NCI-H1092 treated with DMSO at 0.1 percent for 48 hours (cell line): Measurements from ENCODE around the gene CAMK2D.

Experiments
- DNase-seq: peaks from one replicate; lab custom pipeline; 2025; lab: John Stamatoyannopoulos, UW

CAMK2D gene

GRCh38 chr4:113682730-113683537 lies 78.6 kb downstream of the CAMK2D start:
- DNase-seq = peak; percentile 37

- DNase-seq = no peak
These were observed 82.9 kb downstream of the CAMK2D start for GRCh38 chr4:113678641-113679040.

DNA sequence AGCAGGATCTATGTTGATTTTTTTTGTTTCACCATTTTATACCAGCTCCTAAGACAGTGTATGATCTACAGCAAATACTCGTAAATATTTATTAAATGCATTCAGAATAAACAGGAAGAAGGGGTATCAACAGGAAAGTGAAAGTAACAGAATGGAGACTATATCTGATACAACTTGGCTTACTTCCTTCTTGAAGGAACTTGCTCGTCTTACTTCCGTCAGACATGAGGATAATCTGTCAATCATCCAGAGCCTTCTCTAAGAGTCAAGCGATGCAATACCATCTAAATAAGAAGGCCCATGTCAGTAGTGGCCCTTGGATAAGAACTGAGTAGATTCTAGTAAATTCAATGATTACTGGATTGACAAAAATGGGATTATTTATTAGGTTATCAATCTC lies 84.2 kb downstream of the CAMK2D start:
- DNase-seq = no peak

- DNase-seq = peak; percentile 25
These were observed 85.5 kb downstream of the CAMK2D start for GRCh38 chr4:113675731-113676697.

DNA sequence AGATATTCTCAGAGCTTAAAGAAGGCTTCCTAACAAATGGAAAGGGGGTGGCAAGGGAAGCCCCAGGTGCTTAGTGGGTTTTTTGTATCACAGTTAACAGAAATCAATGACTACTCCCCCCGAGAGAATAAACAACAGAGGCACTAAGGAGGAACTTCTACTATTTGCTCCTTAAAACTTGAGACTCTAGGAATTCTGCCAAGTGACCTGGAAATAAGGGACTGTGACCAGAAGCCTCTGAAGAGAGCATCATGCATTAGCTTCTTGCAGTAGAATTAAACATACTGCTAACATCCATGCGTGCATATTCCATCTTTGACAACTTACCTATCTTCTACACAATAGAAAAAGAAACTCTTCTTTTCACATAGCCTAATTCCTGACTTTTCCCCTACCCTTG lies 86.8 kb downstream of the CAMK2D start:
- DNase-seq = no peak

DNA sequence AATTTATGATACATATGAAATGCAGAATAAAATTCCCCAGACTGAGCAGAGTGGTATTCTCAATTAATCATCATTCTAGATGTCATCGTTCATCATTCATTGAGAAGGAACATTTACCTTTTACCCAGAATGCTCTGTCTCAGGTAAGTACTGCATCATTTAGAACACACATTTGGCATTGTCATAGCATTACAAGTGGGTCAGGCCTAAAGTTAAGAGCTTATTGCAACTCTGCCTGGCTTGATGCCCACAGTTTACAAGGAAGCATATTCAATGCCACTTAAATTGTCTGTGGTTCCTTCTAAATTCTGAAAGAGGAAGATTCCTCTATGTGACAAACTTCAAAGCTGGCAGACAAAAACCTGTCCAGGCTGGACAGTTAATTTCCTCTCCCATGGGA lies 87.3 kb downstream of the CAMK2D start:
- no peak for DNase-seq

- no peak for DNase-seq
These were observed 88.1 kb downstream of the CAMK2D start for GRCh38 chr4:113673450-113673849.

- DNase-seq = no peak
These were observed 95.0 kb downstream of the CAMK2D start for GRCh38 chr4:113666386-113667114.

GRCh38 chr4:113665036-113665435 lies 96.5 kb downstream of the CAMK2D start:
- DNase-seq = no peak

DNA sequence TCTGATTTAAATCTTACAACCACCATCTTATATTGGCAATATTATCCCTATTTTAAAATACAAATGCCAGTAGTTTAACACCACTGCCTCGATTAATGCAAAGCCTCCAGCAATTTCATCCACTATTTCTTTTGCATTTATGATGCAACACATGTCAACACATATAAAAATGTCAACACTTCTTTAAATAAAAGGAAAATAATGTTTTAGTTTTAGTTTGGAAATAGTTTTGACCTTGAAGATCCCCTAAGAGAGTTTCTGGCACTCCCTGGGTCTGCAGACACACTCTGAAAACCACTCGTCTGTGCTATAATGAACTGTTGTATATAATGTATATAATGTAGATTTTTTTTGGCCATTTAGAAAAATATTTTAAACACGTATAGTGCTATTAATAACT lies 99.0 kb downstream of the CAMK2D start:
- no peak for DNase-seq

DNA sequence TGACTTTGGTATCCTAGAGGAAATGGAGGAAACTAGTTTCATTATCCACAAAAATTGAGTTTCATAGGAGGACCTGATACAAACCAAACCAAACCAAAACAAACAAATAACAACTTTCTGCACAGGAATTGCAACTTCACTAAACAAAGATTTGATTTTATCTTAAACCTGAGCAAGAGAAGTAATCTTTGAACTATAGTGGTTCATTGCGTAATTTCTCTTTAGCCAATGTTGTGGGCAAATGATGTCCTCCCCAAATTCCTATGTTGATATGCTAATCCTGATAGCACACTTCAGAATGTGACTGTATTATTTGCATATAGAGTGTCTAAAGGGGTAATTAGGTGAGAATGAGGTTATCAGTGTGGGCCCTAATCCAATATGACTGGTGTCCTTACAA lies 102.4 kb downstream of the CAMK2D start:
- no peak for DNase-seq

- peak; percentile 20 for DNase-seq
These were observed 103.8 kb downstream of the CAMK2D start for GRCh38 chr4:113657586-113658233.

DNA sequence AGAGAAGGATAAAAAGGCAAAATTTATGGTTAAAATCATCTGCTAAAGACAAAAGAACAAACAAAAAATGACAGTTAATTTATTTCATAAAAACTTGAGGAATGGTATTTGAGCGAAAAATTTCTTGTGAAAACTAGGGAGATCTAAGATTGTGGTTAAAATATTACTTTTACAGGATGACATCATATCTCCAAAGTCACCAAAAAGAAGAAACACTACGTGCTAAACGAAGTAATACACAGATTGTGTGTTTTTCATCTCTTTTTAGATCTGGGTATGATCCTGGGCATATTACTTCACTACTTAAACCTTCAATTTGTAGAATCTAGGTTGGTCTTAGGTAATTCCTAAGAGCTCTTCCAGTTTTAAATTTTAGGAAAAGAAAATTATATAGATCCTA lies 107.7 kb downstream of the CAMK2D start:
- DNase-seq = no peak

- DNase-seq = no peak
These were observed 115.1 kb downstream of the CAMK2D start for GRCh38 chr4:113646442-113646822.

DNA sequence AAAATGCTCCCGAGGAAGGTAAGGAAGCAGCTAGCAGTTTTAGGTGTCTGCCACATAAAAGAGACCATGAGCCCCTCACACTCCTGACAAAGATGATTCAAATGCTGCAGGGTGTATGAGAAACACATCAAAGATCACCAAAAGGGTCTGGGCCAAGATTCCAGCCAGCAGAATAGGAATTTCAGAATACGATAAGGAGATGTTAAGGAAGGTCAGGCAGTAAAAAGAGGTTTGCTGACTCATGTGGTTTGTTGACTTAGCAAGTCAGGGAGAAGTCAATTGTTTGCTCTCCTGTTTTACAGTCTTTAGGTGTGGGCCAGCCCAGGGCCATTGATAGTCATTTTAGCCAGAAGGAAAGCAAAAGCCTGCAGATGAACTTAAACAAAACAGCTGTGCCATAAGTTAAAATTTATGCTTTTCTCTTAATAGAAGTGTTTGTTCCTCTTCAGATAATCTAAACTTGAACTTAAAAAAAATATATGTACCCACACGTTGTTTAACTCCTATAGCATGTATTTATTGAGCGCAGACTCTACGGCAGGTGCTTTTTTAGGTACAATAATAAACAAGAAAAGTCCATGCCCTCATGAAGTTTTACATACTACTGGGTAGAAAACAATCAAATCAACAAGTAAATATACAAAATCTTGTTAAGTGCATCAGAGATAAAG lies 115.6 kb downstream of the CAMK2D start:
- no peak for DNase-seq

DNA sequence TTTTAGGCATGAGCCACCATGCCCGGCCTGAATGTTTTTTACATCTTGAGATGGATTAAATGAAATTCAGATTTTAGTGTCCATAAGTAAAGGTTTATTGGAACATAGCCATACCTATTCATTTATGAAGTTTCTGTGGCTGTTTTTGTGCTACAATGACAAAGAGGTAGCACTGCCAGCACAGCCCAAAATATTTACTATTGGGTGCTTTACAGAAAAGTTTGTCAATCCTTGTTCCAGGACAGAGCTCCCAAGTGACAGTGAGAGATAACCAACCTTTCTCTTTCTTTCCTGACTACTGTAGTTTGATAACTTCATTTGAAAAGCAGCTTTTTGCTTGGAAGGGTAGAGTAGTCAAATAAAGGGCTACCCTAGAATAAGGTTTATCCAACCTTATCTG lies 116.2 kb downstream of the CAMK2D start:
- DNase-seq = no peak

GRCh38 chr4:113644398-113644797 lies 117.1 kb downstream of the CAMK2D start:
- DNase-seq = no peak

GRCh38 chr4:113643505-113643904 lies 118.0 kb downstream of the CAMK2D start:
- DNase-seq = no peak

DNA sequence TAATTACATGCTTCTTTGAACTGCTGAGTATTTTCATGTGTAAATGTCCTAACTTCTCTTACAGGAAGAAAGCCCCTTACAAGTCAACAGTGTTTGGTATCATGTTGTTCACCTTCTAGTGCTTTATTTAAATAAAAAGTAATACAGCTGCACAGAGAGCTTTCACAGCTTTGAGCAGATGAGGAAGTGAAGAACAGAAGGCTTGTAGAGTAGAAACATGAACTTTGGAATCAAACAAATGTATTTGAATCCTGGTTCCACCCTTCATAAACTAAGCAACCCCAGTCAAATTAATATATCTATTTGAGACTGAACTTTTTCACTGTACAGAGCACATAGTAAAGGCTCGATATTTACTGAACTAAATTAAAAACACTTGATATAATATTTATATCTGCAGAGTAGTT lies 120.5 kb downstream of the CAMK2D start:
- no peak for DNase-seq

GRCh38 chr4:113639326-113639725 lies 122.2 kb downstream of the CAMK2D start:
- no peak for DNase-seq

- no peak for DNase-seq
These were observed 123.0 kb downstream of the CAMK2D start for GRCh38 chr4:113638562-113638832.
